ENCODE data around the gene RABL2B. TPM values are rescaled to one million over a fixed set of nuclear protein-coding genes. Genes with fewer than 3 reads are reported as not detected.

RABL2B gene
- total RNA-seq, 1 donor from 2014 or later: 3.1 TPM

- no peak for DNase-seq (ENCODE audit: low read depth in 2 of 2)
These were observed 44.7 kb downstream of the RABL2B start for GRCh38 chr22:50738649-50739227.

- no peak for DNase-seq (ENCODE audit: low read depth in 2 of 2)
These were observed 45.4 kb downstream of the RABL2B start, which contains the start of gene ACR for GRCh38 chr22:50737728-50738648. Gene ACR, plus strand, starts transcription at chr22:50738204. Its CDS starts 32 bp downstream, at chr22:50738236.

GRCh38 chr22:50735739-50736030 lies 47.8 kb downstream of the RABL2B start:
- DNase-seq (ENCODE audit: low read depth in 2 of 2): no peak

GRCh38 chr22:50734986-50735738 lies 48.3 kb downstream of the RABL2B start:
- DNase-seq (ENCODE audit: low read depth in 2 of 2): no peak

GRCh38 chr22:50734343-50734771 lies 49.1 kb downstream of the RABL2B start:
- no peak for DNase-seq (ENCODE audit: low read depth in 2 of 2)

GRCh38 chr22:50733521-50734342 lies 49.7 kb downstream of the RABL2B start:
- DNase-seq (ENCODE audit: low read depth in 2 of 2): no peak

- DNase-seq (ENCODE audit: low read depth in 2 of 2): no peak
These were observed 50.8 kb downstream of the RABL2B start for GRCh38 chr22:50732681-50733080.

- peak in 1 of 2 donors; percentile 51 for DNase-seq (ENCODE audit: low read depth in 2 of 2)
These were observed 51.4 kb downstream of the RABL2B start for GRCh38 chr22:50731811-50732624.

GRCh38 chr22:50730941-50731661 lies 52.3 kb downstream of the RABL2B start:
- no peak for DNase-seq (ENCODE audit: low read depth in 2 of 2)

GRCh38 chr22:50730013-50730891 lies 53.2 kb downstream of the RABL2B start:
- DNase-seq (ENCODE audit: low read depth in 2 of 2): no peak

- no peak for DNase-seq (ENCODE audit: low read depth in 2 of 2)
These were observed 53.9 kb downstream of the RABL2B start for GRCh38 chr22:50729391-50730012.

- no peak for DNase-seq (ENCODE audit: low read depth in 2 of 2)
These were observed 54.9 kb downstream of the RABL2B start for GRCh38 chr22:50728523-50728931.

- DNase-seq (ENCODE audit: low read depth in 2 of 2): no peak
These were observed 55.5 kb downstream of the RABL2B start for GRCh38 chr22:50727678-50728522.

- no peak for DNase-seq (ENCODE audit: low read depth in 2 of 2)
These were observed 56.6 kb downstream of the RABL2B start for GRCh38 chr22:50726643-50727340.

- DNase-seq (ENCODE audit: low read depth in 2 of 2): no peak
These were observed 57.8 kb downstream of the RABL2B start for GRCh38 chr22:50725597-50725996.

GRCh38 chr22:50724616-50725015 lies 58.8 kb downstream of the RABL2B start:
- no peak for DNase-seq (ENCODE audit: low read depth in 2 of 2)

GRCh38 chr22:50723991-50724390 lies 59.4 kb downstream of the RABL2B start:
- no peak for DNase-seq (ENCODE audit: low read depth in 2 of 2)

Data from dermis microvascular lymphatic vessel endothelial cell (primary cell).